HG03066 (cell line): ENCODE data around the gene BMP2.

ENCODE experiments used
- ATAC-seq: cut with Tn5 transposase; IDR thresholded peaks from one replicate; pipeline ENCODE4 v1.9.1; 2021; ENCODE audit warnings: low read depth; ENCODE audit not compliant: unreplicated experiment

The BMP2 gene

DNA sequence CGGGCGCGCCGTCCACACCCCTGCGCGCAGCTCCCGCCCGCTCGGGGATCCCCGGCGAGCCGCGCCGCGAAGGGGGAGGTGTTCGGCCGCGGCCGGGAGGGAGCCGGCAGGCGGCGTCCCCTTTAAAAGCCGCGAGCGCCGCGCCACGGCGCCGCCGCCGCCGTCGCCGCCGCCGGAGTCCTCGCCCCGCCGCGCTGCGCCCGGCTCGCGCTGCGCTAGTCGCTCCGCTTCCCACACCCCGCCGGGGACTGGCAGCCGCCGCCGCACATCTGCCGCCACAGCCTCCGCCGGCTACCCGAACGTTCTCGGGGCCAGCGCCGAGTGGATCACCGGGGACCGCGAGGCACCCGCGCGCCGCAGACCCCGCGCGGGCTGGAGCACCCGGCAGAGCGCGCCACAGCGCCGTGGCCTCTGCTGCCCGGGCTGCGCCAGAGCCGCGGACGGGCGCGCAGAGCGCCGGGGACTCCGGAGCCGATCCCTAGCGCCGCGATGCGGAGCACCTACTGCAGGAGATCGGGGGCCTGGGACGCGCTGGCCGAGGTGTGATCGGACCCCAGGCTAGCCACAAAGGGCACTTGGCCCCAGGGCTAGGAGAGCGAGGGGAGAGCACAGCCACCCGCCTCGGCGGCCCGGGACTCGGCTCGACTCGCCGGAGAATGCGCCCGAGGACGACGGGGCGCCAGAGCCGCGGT lies at the start of gene BMP2:
BMP2 (plus strand) TSS at position 151 of the 692 bp plus-strand sequence. CDS start 2,441 bp downstream, outside the sequence.
- ATAC-seq = peak; percentile 55

DNA sequence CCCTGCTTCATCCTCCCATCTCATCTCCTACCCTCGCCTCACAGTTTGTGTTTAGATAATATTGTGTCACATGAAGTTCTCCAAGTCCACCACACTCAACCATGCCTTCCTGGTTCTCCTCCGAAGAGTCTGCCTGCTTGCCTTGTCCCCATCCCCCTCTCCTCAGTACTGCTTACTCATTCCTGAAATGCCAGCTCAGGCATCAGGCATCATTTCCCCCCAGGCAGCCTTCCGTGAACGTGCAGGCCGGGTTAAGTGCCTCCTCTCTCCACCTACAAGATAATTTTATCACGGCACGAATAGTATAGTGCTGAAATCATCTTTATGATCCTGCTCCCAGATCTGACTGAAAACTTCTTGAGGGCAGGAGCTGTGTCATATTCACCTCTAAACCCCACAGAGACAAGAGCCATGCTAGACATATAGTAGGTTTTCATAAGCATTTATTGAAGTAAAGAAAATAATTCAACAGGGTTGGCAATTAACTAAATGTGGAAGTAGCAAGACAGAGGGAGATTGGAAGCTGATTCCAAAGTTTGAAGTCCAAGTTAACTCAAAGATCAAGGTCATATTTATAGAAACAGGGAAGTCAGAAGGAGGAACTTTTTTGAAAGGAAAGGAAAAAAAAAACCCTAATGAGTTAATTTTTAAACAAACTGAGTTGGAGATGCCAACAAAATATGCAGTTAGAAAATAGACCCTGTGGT lies 48.7 kb upstream of the BMP2 start:
- ATAC-seq = no peak

DNA sequence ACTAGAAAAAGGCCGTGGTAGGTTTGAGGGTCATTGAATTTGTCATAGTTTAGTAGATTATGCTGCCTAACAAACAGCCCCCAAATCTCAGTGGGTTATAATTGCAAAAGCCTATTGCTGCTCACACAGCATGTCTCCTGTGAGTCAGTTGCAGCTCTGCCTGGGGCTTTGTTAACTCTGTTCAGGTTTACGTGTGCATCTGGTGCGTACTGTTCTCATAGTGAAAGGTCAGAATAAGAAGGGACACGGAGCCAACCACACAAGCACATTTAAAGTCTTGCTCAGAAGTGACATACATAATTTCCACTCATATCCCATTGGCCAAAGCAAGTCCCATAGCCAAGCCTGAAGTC lies 48.1 kb upstream of the BMP2 start:
- ATAC-seq = no peak

DNA sequence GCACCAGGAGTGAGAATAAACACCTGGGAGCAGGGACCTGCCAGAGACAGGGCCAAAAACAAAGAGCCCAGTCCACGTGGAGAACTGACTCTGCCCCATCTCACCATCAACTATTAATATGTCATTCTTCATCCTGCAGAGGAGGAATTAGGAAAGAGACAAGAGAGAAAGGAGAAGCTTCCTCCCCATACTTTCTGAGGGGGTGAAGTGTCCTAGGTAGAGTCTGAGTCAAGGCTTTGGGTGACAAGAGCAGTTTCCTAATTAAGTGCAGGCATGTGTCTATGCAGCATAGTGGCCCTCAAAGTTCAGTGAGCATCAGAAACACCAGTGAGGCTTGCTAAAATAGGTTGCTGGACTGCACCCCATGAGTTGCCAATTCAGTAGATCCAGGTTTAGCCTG lies 40.7 kb upstream of the BMP2 start:
- no peak for ATAC-seq

DNA sequence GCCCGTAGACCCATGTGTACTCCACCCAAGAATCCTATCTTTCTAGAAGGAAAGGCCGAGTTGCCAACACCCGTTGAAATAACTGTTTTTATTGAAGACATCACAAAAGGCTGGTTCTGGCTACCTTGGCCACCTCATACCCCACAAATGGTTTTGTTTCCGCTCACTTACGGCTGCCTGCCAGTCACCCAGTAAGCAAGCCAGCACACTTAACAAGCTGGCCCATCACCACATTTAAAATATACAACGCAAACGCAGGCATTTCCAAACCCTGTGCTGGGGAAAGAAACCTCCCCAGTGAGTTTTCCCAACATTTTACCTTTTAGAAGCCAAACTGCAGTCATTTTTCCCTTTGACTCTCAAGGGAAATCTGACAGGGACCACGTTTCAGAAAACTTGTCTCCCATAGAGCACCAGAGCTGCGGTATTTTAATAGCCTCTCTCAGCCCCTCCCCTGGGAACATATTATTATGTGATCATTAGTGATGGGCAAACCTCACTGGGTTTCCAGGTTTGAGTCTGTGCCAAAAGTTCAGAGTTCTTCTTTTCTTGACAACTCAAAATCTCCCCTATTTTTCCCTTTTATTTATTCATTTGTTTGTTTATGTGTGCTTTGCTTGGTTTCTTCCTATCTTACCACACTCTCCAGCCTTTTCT lies 36.7 kb upstream of the BMP2 start:
- no peak for ATAC-seq

DNA sequence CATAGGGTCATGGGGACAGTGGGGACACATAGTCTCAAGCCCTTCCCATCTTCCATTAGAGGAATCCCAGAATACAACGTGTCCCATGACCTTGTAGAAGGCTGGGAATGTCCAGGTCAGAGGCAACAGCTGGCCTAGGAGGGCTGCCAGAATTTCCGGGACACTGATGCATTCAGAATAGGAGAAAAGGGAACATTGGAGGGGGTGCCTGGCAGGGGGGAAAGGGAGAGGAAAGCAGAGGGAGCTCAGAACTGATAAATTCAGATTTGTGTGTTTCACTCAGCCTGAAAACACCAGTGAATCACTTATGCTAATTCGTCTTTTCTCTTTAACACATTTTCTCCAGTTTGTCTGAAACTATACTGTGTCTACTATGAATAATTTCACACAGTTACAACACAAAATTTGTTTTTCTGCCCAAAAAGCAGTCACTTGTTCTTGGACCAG lies 35.5 kb upstream of the BMP2 start:
- no peak for ATAC-seq

DNA sequence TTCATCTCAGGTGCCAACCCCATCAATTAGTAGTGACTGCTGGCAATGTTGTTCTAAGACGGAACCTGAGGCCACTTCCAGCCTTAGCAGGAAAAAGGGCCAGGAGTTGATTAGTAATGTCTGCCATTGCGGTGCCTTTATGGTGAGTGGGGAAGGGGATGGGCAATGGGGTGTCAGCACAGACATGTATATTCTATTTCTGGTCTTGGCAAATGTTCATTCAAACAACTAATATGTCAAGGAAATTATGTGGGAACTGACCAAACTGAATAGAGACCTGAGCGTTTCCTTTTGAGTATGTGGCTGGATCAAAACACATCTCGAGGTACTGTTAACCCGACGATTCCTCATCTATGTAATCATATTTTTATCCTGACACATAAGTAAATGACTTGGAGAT lies 34.6 kb upstream of the BMP2 start:
- ATAC-seq = no peak

DNA sequence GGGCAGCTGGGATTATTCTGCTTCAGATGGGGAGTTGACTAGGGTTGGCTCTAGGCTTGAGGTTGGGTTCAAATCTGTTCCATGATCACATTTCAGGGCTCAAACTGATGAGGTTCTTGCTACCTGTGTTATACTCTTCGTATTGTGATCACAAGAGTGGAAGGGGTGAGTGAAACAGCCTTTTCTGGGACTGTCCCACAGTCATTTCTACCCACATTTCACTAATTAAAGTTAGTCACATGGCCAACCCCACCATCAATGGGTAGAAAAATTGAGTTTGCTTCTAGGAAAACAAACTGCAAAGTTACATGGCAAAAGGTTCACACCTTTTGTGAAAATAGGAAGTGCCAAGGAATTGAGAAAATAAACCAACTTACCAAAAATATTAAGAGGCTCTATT lies 33.5 kb upstream of the BMP2 start:
- ATAC-seq = no peak

DNA sequence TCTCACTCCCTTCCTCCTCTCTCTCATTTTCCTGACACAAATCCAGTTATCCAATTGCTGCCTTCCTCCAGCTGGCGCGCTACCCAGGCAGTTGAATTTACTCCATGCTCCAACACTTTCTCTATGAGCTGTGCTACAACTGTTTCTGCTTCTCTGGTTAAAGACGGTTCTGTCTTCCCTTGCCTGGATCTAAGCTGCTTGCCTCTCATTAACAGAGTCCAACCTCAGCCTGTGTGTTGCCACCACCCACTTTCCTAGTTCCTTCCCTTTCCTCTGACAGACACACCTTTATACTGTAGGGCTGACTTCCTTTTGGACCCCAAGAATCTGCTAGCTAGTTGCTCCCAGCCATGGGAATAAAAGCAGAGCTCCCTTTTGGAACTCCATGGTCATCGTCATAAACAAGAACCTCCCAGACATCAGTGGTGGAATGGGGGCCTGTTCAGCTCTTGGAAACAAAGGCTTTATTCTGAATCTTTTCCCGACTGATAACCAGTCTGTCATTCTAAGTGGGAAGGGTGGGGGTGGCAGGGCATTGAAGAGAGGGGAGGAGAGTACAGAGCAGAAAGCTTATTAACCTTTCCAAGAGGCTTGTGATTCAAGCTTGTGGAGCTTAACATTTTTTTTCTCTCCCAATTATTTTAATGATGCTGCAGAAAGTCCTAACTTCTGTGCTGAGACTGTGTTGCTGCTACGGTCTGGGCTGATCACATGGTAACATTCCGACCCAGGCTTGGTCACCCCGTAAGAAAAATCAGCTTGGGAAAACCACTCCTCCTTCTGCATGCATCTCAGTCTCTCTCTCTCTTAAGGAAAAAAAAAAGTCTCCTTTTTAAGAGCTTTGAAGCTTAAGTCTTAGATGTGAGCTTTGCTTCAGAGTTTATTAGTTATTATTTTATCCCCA lies 31.3 kb upstream of the BMP2 start:
- no peak for ATAC-seq

DNA sequence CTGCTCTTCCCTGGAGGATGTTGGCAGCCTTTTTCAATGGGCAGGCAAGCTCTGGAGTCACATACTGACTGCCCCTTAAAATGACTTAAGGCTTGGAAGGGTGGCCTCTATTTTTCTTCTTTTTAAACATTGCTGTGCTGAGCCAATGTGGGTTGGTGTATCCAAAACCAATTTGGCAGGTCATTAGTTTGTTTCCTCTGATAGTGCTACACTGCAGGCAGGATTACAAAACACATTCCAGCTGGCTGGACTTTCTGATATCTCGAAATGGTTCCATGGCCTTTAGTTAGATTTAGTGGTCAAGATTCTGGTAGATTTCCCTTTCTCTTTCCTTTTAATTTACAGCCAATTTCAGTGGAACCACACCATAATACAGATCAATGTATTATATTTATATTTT lies 28.1 kb upstream of the BMP2 start:
- ATAC-seq = no peak

DNA sequence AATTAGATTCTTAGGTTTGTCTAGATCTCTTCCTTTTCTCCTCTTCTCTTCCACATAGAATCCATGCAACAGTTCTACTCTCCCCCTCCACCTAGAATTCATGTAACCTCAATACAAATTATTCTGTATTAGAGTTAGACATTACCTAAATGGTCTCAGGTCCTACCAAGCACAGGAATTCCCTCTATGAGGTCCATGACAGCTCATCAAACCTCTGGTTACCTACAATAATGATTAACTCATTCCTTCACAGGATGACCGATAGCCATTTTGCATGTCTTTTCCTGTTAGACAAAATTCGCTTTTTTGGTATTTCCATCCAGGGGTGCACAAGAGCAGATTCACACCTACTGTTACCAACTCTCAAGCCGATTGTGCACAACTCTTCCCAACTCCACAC lies 27.4 kb upstream of the BMP2 start:
- ATAC-seq = no peak

DNA sequence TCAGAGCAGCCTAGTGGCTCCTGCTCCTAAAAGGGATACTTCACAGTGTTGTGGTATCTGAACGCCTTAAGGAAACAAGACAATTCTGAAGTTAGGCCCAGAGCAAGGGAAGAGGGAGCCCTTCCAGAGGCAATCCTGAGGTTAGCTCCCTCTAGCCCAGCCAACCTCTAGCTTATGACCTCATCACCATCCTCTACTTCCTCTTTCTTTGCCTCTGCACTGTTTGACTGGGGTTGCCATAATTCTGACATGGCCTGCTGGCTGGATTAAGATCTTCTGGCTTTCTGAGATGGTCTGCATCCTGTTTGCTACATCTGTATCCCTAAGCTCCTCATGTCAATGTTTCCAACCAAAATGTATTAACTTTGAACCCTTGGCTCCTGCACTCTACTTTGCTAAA lies 23.3 kb upstream of the BMP2 start:
- ATAC-seq = no peak

DNA sequence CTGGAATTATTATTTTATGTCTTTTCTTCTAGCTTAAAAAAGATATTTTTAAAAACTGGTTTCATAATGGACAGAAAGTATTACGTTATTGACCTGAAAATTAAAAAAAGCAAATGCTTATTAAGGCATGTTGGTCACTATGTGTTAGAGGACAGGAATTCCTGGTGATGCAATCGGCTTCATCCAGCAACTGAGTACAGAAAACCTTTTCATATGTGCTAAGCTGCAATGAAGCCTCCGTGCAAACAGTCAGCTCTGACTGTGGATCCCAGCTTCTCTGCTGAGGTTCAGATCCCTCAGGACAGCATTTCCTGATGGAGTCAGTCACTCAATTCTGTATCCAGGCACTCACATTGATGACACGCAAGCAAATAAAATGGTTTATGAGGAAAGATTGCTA lies 22.7 kb upstream of the BMP2 start:
- ATAC-seq = no peak

DNA sequence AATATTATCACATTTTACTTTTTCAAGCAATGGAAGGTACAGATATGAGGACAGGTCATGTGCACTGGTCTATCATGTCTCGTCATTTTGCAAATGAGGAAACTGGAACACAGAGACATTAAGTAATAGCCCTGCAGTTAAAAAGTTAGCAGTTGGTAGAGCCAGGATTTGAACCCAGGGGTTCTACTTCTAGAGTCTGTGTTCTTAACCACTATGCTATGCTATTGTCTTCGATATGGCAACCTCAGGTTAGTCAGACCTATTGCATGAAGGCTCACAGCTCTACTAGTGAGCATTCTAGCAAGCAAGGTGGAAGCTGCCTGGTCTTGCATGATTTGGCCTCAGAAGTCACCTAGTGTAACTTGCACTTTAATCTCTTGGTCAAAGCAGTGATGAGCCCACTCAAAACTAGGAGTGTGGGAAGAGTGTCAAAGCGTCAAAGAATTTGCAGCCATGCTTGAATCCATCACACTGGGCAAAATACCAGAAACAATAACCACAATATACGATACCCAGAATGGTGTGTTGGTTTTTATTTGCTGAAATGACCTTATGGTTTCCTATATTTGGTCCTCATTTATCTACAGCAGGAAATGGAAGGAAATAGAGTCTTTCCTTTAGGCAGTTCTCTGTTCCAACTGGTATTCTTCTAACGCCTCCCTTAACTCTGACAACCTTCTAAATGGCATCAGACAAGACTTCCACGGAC lies 20.4 kb upstream of the BMP2 start:
- ATAC-seq = no peak

DNA sequence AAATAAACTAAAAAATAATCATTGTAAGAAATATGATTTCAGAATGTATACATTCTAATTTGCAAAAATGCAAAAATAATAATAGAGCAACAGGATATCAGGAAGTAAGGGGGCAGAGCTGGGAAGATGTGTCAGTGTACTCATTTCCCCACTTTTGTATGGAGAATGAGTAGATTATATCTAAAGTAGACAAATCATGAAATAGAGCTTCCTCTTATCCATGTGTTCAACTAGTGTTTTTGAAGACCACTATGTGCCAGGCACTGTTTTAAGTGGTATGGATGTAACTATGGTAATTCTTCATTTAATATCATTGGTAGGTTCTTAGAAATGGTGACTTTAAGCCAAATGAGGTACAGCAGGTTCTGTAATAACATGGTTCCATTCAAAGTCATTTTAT lies 17.0 kb upstream of the BMP2 start:
- ATAC-seq = no peak

DNA sequence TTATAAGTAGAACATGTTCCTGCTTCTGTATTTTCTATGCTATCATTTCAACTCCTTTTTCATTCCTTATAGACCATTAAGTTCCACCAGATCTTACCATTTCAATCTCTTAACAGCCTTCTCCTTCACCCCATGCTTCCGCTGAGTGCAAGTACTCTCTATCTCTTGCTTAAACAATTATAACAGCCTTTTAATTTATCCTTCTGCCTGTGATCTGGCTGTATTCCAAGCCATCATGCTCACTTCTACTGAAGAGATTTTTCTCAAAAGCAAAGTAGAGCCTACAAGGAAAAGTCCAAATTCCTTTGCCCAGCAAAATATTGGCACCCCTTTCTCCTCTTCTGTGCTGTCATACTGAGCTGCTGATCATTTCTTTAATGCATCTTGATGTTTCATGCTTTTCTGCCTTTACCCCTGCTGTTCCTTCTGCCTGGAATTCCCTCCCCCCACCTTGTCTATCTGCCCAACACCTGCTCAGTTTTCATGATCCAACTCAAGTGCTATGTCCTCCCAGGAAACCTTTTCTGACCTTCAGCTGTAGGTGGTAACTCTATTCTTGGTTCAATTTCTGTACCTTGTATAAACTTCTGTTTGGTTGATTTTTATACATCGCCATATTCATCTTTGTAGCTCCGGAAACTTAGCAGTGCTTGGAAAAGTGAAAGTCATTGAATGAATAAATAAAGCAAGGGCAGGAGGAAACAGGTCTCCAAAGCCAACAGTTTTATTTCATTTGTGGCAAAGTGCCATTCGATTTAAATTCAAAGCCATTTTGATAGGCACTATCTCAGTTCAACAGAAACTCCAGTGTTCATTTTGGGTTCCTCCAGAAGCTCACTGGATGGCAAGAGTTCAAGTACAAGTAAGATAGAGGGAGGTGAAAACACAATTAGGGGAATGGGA lies 10.5 kb upstream of the BMP2 start:
- ATAC-seq = no peak

DNA sequence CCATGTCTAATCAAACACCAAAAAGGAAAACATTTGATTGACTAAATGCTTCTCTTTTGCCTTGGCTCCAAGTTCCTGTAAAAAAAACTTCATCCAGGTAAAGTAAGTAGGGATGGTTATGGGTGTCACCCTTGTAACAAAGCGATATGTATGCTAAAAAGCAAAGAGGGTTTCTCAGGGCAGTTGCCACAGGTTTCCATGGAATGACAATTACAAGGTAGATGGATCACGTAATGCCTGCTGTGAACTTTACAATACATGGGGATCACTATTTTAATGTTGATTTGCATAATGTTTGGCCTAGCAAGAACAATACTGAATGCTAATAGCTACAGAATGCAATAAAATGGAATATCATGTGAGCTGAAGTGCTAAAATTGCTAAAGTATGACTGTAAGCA lies 2.9 kb upstream of the BMP2 start:
- ATAC-seq = no peak

DNA sequence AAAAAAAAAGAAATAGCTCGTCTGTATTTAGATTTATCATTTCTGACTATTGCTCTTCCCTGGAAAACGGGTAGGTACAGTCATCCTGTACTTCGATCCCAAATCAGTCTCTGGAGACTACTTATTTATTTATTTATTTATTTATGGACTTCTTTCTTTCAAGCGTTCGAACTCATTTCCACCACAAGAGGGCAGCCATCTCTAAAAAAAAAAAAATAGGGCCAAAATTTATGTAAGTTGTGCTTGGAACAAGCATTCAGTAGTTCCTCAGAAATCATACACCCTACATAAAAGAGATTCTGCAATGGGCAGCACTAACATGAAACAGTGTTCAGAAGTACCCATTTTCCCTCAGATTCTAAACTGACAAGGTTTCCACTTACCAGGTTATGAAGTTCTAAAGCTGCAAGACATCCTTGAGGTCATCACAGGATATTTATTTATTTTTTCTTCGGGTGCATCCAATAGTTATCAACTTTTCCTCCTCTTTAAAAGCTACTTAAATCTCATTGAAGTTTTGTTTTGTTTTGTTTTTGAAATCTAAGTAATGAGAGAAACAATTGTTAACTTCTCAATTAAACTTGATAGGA lies 1.9 kb upstream of the BMP2 start:
- no peak for ATAC-seq

DNA sequence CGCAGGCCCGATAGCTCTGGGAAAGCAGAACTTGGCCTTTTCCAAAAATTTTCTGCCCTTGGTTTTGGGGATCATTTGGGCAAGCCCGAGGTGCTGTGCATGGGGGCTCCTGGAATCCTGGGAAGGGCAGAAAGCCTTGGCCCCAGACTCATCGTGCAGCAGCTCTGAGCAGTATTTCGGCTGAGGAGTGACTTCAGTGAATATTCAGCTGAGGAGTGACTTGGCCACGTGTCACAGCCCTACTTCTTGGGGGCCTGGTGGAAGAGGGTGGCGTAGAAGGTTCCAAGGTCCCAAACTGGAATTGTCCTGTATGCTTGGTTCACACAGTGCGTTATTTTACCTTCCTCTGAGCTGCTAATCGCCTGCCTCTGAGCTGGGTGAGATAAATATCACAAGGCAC lies 1.1 kb upstream of the BMP2 start:
- ATAC-seq = no peak
